MCF 10A (cell line): ENCODE measurements around the gene HDLBP. TPM values are rescaled to one million over a fixed set of nuclear protein-coding genes. Genes with fewer than 3 reads are reported as not detected.

Experiments used
- BruUV-seq: library from RNA; stranded (reverse); fragments of 400-500 nt; replicated peaks from 2 replicates; lab custom pipeline; 2021; lab: Mats Ljungman, UMichigan
- CTCF ChIA-PET: fragments of 300-600 bp; sonication (Branson Sonifier 250); formaldehyde crosslinking; extraction: SDS; loops from one replicate; lab custom pipeline; 2021; ENCODE audit warnings: antibody characterized with exemption, inconsistent platforms; lab: Yijun Ruan, JAX
- POLR2A ChIA-PET: fragments of 300-600, 350-650 bp; sonication (Branson Sonifier 250); formaldehyde crosslinking; extraction: SDS; loops from one replicate; lab custom pipeline; 2020; ENCODE audit warnings: antibody characterized with exemption, inconsistent platforms; lab: Yijun Ruan, JAX
- DNase-seq: peaks from one replicate; pipeline ENCODE4 v3.0.0-alpha.2; 2018; ENCODE audit not compliant: unreplicated experiment
- H3K27ac Mint-ChIP-seq: one replicate; pipeline ENCODE4 v1.8.0; 2022; ENCODE audit warnings: mild to moderate bottlenecking, low read depth, mixed read lengths; ENCODE audit not compliant: unreplicated experiment
- H3K27me3 Mint-ChIP-seq: one replicate; pipeline ENCODE4 v1.8.0; 2022; ENCODE audit warnings: mixed read lengths; ENCODE audit not compliant: insufficient read depth, unreplicated experiment
- H3K36me3 Mint-ChIP-seq: one replicate; pipeline ENCODE4 v1.8.0; 2022; ENCODE audit warnings: mild to moderate bottlenecking, moderate library complexity, mixed read lengths; ENCODE audit not compliant: insufficient read depth, unreplicated experiment
- H3K4me1 Mint-ChIP-seq: one replicate; pipeline ENCODE4 v1.8.0; 2022; ENCODE audit warnings: mixed read lengths; ENCODE audit not compliant: insufficient read depth, unreplicated experiment
- H3K4me3 Mint-ChIP-seq: one replicate; pipeline ENCODE4 v1.8.0; 2022; ENCODE audit warnings: mild to moderate bottlenecking, moderate library complexity, mixed read lengths; ENCODE audit not compliant: unreplicated experiment
- H3K9me3 Mint-ChIP-seq: one replicate; pipeline ENCODE4 v1.8.0; 2022; ENCODE audit warnings: mixed read lengths; ENCODE audit not compliant: unreplicated experiment
- CTCF ChIP-seq: fragments of 200-600 bp; IDR thresholded peaks from one replicate; pipeline ENCODE4 v1.8.0; 2022; ENCODE audit warnings: antibody characterized with exemption, mild to moderate bottlenecking; ENCODE audit not compliant: unreplicated experiment
- intact Hi-C: fragments of 100-400 bp; cut with micrococcal nuclease; formaldehyde crosslinking; loops from 2 replicates; pipeline ENCODE4 v1.14.1; 2022
- total RNA-seq: library from RNA; stranded (reverse); gene quantifications from 2 replicates; pipeline ENCODE4 v1.2.3, GENCODE V29; 2022

HDLBP gene
- total RNA-seq, 1 experiment from 2014 or later = 670 TPM

GRCh38 chr2:241209271-241209670 lies 106.2 kb downstream of the HDLBP start:
- no peak overlapping the region for H3K4me3 Mint-ChIP-seq
- H3K4me1 Mint-ChIP-seq = no peaks in the 10 kb centered on the region
- no peak for TF ChIP-seq CTCF
- no peaks in the 10 kb centered on the region for H3K9me3 Mint-ChIP-seq
- CTCF ChIA-PET = no interaction called here
- no peak for DNase-seq
- H3K27me3 Mint-ChIP-seq = peaks cover 34% of the 10 kb centered on the region
- BruUV-seq = no TSS peak
- intact Hi-C loops = no loop called here
- POLR2A ChIA-PET = no interaction called here
- no peaks in the 10 kb centered on the region for H3K36me3 Mint-ChIP-seq
- H3K27ac Mint-ChIP-seq = no peak overlapping the region

- Mint-ChIP-seq H3K9me3 (no peaks in the 10 kb centered on the region), H3K4me1 (no peaks in the 10 kb centered on the region), H3K27ac (no peak overlapping the region), H3K27me3 (peaks cover 23% of the 10 kb centered on the region), H3K4me3 (no peak overlapping the region), H3K36me3 (no peaks in the 10 kb centered on the region)
- no peak for DNase-seq
- no TSS peak for BruUV-seq
- ChIA-PET POLR2A (no interaction called here), CTCF (interaction anchor here (0.5 kb wide), 1 partner anchor 348 kb away, joined by 4 read pairs; no protein-coding TSS in a partner anchor)
- TF ChIP-seq CTCF = no peak
- intact Hi-C loops = no loop called here
These were observed 107.4 kb downstream of the HDLBP start for GRCh38 chr2:241208058-241208457.

GRCh38 chr2:241207641-241208040 lies 107.8 kb downstream of the HDLBP start:
- Mint-ChIP-seq H3K4me3 (no peak overlapping the region), H3K27ac (no peak overlapping the region), H3K4me1 (no peaks in the 10 kb centered on the region), H3K36me3 (no peaks in the 10 kb centered on the region), H3K27me3 (peaks cover 19% of the 10 kb centered on the region), H3K9me3 (no peaks in the 10 kb centered on the region)
- POLR2A ChIA-PET = no interaction called here
- CTCF ChIA-PET = interaction anchor here (0.5 kb wide), 1 partner anchor 348 kb away, joined by 4 read pairs; no protein-coding TSS in a partner anchor
- no peak for DNase-seq
- no TSS peak for BruUV-seq
- intact Hi-C loops = no loop called here
- no peak for TF ChIP-seq CTCF

- no peak for TF ChIP-seq CTCF
- H3K27me3 Mint-ChIP-seq = peaks cover 14% of the 10 kb centered on the region
- H3K4me3 Mint-ChIP-seq = no peak overlapping the region
- intact Hi-C loops = no loop called here
- H3K27ac Mint-ChIP-seq = no peak overlapping the region
- no peaks in the 10 kb centered on the region for H3K4me1 Mint-ChIP-seq
- H3K36me3 Mint-ChIP-seq = no peaks in the 10 kb centered on the region
- no TSS peak for BruUV-seq
- no peaks in the 10 kb centered on the region for H3K9me3 Mint-ChIP-seq
- POLR2A ChIA-PET = no interaction called here
- DNase-seq = no peak
- CTCF ChIA-PET = no interaction called here
These were observed 108.3 kb downstream of the HDLBP start for GRCh38 chr2:241207151-241207550.
